Activated naive CD8-positive, alpha-beta T cell treated with anti-CD3 and anti-CD28 coated beads, Interleukin-2, amount 50 U/mL, for 16 hours (primary cell): ENCODE data around the gene PAXIP1.

ENCODE experiments used
- DNase-seq: peaks from one replicate; pipeline ENCODE4 v3.0.0-alpha.2; 2020; ENCODE audit warnings: low read depth, low spot score

The PAXIP1 gene

DNA sequence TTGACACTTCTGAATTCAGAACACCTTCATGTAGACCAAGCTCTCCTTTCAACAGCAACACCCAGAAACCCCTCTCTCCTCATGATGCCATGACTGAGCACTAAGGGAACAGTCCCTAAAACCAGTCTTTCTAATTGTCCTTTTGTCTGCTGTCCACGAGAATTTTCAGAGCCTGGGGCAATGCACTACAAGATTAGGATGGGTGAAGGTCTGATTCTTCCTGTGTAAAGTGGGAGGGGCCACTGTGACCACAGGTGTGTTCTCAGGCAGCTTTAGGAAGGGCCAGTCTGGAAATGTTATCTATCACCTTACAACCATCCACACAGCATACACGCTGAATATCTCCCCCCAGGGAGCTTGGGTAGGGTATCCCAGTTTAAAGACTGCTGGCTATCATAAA is 7.9 kb downstream of the PAXIP1 start:
- DNase-seq: no peak

- DNase-seq: no peak
Observed at GRCh38 chr7:154990964-154991540, 11.9 kb downstream of the PAXIP1 start.

GRCh38 chr7:154987571-154987970 is 15.4 kb downstream of the PAXIP1 start:
- DNase-seq: no peak

DNA sequence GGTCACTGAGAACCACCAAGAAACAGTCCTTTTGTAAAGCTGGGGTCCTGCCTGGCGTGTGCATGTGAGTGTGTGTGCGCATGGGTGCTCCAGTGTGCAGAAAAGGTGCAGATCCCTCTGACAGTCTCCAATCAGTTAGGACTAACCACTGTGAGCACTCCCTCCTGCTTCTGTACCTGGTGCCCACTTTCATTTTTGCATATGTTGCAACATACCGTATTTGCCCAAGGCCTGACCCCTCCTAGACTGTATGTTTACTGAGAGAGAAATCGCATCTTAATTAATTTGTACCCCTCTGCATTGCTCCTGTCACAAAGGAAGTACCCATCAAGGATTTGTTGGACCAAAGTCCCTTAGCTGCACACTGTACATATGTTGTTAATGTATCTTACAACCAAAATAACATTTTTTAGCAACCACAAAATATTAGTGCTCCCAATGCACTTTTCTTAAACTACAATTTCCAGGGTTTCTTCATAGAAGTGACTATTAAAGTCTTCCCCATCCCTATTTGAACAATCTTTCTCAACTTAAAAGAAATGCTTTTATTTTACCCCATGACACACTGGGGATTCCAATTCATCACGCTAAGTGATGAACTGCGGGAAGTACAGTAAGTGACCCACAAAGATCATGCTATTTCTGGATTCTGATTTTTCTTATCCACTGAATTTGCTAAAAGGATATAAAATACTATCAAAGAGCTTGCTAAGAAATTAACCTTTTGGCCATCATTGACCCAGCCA is 16.6 kb downstream of the PAXIP1 start:
- DNase-seq: no peak

GRCh38 chr7:154985230-154985629 is 17.7 kb downstream of the PAXIP1 start:
- DNase-seq: no peak

DNA sequence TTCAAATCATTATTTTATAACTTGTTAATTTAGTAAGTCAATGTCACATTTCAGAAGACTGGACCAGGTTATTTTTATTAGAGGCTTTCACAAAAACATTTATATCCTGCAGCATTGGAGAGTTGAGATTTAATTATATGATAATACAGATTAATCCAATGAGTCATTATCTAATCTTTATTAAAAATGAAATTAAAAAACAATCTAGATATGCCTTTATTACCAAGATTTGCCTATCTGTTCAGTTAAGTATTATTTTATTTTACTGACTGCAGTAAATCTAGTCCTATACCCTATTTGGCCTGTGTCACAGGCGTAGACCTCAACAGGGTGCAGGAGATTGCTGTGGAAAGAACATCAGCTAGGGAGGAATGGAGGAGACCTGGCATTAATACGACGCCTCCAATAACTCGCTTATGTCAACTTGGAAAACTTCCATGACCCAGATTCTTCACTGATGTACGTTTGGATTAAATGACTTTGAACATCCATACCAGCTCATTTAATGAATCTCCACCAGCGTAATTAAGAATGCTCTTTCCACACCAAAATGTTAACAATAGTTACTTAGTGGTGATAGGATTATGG is 18.2 kb downstream of the PAXIP1 start:
- DNase-seq: no peak

DNA sequence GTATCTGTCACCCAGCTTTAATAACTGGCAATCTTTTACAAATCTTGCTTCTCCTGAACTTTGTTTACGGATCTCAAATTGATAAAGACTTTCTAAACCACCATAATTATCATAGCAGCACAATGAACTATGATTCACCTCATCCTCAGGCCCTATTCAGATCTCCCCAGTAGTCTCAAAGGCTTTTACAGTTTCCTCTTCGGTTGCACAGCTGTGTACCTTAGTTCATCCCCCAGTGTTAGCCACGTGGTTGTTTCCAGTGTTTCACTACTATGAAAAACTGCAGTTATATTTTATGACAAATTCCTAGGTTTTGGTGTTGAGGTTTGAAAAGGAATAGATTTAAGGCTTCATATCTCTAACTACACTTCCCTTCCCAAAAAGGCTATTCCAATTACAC is 24.9 kb downstream of the PAXIP1 start:
- DNase-seq: no peak

- DNase-seq: no peak
Observed at GRCh38 chr7:154977250-154977649, 25.7 kb downstream of the PAXIP1 start.

- no peak for DNase-seq
Observed at GRCh38 chr7:154976844-154977243, 26.1 kb downstream of the PAXIP1 start.

DNA sequence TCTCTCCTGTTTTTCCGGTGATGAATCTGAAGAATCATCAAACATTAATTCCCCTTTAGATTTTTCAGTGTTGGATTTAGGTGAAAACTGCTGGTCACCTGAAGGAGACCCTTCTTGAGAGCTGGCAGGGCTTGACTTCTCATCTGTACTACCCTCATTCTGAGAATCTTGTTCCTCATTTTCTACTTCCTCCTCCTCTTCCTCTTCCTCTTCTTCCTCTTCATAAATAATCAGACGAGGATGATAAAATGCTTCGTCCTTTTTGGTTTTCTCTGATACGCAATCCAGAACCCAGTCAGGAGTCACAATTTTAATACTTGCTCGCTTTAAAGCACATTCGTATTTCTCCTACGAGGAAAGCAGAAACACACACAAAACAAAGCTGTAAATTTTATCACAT is 26.9 kb downstream of the PAXIP1 start:
- no peak for DNase-seq

DNA sequence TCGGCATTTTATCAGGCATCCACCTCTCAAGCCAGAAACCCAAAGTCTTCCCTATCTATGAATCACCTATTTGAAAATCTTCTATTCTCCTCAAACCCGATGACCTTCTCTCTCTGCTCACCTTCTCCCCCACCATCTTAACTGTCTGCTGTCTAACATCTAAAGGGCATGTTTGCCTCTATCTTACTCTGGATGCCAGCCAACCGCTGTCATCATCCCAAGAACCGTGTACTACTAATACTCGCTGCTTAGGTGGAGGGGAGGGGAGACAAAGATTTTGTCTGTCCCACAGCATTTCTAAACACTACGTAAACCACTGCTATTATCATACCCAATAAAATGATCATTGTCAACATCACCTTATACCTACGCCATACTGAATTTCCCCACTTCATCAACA is 29.5 kb downstream of the PAXIP1 start:
- no peak for DNase-seq

DNA sequence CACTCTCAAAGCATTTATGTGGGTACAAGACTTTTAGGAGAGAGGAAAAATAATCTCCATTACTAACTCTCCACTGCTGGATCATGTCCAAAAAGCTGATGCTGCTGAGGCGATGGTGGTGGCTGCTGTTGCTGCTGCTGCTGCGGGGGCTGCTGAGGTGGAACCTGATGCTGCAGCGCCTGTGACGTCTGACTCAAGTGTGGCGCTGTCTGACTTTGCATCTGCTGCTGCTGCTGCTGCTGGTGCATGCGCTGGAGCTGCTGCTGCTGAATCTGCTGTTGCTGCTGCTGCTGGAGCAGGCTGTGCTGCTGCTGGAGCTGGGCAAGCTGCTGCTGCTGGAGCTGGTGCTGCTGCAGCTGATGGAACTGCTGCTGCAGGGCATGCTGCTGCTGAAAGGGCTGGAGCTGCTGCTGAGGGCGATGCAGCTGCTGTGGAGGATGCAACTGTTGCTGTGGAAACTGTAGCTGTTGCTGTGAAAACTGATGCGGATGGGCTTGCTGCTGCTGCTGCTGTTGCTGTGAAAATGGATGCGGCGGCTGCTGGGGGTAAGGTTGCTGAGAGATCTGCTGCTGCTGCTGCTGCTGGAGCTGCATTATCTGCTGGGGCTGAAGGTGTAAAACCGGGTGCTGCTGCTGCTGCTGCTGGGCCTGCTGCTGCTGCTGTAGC is 34.5 kb downstream of the PAXIP1 start:
- no peak for DNase-seq

DNA sequence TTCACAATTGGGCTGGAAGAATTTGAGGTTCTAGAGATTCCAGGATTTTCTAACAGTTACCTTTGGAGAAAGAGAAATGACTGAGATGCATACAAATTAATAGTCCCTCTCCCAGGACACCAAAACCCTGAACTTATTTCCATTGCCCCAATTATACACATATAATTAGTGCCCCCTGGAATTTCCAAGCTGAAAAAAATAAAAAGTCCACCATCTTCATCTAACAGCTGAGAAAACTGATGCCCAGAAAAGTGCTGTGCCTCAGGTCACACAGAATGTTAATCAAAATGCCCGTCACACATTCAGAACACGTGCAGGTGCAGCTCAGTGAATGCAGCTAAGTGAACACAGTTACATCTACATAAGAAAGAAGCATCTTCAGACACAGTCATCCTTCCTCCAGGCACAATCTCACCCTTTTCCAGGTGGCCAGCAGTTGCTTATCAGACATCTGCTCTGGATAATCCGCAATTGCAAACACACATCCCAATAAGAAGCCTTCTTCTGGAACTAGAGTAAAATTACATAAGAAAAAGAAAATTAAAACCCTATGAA is 35.4 kb downstream of the PAXIP1 start:
- no peak for DNase-seq

- DNase-seq: no peak
Observed at GRCh38 chr7:154965014-154965413, 37.9 kb downstream of the PAXIP1 start.

DNA sequence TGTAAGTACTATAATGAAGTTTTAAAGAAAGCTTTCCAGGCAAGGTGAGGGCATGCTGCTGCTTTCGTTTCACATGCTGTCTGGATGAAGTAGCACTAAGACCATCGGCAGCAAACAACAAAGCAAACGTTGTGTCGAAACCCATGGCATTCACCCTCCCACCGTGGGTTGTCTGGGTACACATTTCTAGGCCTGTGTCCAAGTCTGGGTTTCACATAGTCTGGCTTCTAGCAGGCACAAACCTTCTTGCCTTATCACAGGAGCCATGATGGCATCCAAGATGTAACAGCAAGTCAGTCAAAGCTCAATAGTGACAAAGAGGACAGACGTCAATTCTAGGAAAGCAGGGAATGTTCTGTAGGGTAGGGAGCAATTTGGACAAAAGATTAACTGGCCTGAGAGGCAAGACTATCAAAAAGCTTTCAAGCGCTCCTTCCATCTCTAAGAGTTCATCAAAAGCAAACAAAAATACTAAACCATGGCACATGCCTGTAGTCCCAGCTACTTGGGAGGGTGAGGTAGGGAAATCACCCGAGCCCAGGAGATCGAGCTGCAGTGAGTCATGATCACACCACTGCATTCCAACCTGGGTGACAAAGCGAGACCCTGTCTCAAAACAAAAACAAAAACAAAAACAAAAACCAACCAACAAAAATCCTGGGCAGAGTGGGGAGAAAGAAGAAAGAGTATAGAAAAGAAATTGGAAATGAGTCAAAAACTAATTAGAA is 42.7 kb downstream of the PAXIP1 start:
- no peak for DNase-seq

- DNase-seq: no peak
Observed at GRCh38 chr7:154956427-154956826, 46.5 kb downstream of the PAXIP1 start.

- peak; percentile 18 for DNase-seq
Observed at GRCh38 chr7:154953006-154953684, 49.8 kb downstream of the PAXIP1 start.

- DNase-seq: no peak
Observed at GRCh38 chr7:154950960-154951359, 52.0 kb downstream of the PAXIP1 start.

DNA sequence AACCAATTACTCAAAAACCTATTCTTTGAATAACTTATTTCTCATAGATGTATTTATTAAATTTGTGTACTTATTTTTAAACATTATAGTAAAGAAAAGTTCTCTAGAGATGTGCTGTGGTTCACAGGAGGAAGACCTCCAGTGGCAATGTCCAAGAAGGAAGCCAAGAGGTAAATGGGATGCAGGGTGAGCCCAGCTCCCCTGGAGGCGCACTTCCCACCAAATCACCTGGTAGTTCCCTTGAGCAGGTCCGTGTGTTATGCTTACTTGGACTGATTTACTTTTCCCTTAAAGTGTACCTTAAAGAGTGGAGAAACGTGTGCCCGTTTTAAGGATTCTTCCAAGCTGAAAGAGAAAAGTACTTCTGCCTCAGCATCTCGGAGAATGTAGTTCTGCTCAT is 55.3 kb downstream of the PAXIP1 start:
- no peak for DNase-seq

DNA sequence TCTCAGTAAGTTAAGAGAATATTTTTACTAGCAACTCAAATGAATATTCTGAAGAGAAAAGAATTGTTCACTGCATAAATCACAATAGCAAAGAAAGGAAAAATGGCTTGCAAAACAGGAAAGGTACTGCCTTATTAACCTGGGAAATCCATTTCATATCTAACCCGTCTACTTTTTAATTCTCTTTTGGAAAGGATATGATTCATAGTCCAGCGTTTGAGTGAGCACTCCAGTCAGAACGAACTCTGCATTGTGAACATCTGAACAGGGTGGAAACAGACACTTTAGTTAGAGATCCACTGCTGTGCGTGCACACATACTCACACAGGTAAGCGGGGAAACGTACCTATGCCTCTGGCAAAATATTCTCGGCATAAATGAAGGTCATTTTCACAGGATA is 56.8 kb downstream of the PAXIP1 start:
- no peak for DNase-seq

- DNase-seq: no peak
Observed at GRCh38 chr7:154943906-154944305, 59.0 kb downstream of the PAXIP1 start.
